Endothelial cell of umbilical vein (primary cell): ENCODE data around the gene AMELY. TPM values are rescaled to one million over a fixed set of nuclear protein-coding genes. Genes with fewer than 3 reads are reported as not detected.
"Not testable (repeated sequence)": the region's sequence is repeated elsewhere in the genome, so short reads cannot be mapped to it uniquely, and the experiment has no call there.

Experiments used
- BruUV-seq: library from RNA; stranded (reverse); fragments of 400-500 nt; replicated peaks from 2 replicates; lab custom pipeline; 2021; lab: Mats Ljungman, UMichigan
- CTCF ChIA-PET: fragments of 300-600, 350-600 bp; sonication (Branson Sonifier 250); formaldehyde crosslinking; loops from one replicate; lab custom pipeline; 2021; ENCODE audit warnings: antibody characterized with exemption, inconsistent platforms; lab: Charles Lee
- POLR2A ChIA-PET: fragments of 300-600, 350-600 bp; sonication (Branson Sonifier 250); formaldehyde crosslinking; loops from one replicate; lab custom pipeline; 2021; ENCODE audit warnings: antibody characterized with exemption, inconsistent platforms; lab: Charles Lee
- DNase-seq: peaks from one replicate; pipeline ENCODE4 v3.0.0-alpha.2; 2011; ENCODE audit warnings: low read depth, low spot score
- FAIRE-seq: peaks from 2 replicates; lab custom pipeline; 2011; peaks lifted over from hg19 to GRCh38; lab: Jason Lieb, UNC
- H2AFZ ChIP-seq: 2 replicates; pipeline ENCODE4 v1.6.0; 2012; ENCODE audit warnings: low read depth, low read length, control low read depth, inconsistent platforms
- H3K27ac ChIP-seq: 2 replicates; pipeline ENCODE4 v1.5.1; 2011; ENCODE audit warnings: low read depth, mild to moderate bottlenecking, control low read depth, low read length, moderate library complexity; ENCODE audit not compliant: insufficient read depth
- H3K27me3 ChIP-seq, 2 experiments: 2 replicates each; pipeline versions ENCODE4 v1.6.0 to v1.6.1; 2011; ENCODE audit warnings: low read length in 2 of 2, mixed read lengths in 1 of 2; ENCODE audit not compliant: control insufficient read depth in 2 of 2, insufficient read depth in 2 of 2
- H3K36me3 ChIP-seq, 2 experiments: 2 replicates in 1 of 2; 3 replicates in 1 of 2; pipeline ENCODE4 v1.5.1; 2011; ENCODE audit warnings: low read length in 2 of 2, mild to moderate bottlenecking in 1 of 2, moderate library complexity in 1 of 2; ENCODE audit not compliant: control insufficient read depth in 2 of 2, insufficient read depth in 2 of 2; ENCODE audit errors: extremely low read depth in 1 of 2
- H3K4me1 ChIP-seq: 3 replicates; pipeline ENCODE4 v1.5.1; 2011; ENCODE audit warnings: mild to moderate bottlenecking, low read length; ENCODE audit not compliant: control insufficient read depth, insufficient read depth; ENCODE audit errors: extremely low read depth
- H3K4me2 ChIP-seq: 2 replicates; pipeline ENCODE4 v1.6.1; 2011; ENCODE audit warnings: low read length, control low read depth, mixed read lengths; ENCODE audit not compliant: insufficient read depth
- H3K4me3 ChIP-seq, 3 experiments: fragments of 200-600 bp in 1 of 3; sonication (generic), shearing (Covaris generic) in 1 of 3; replicated peaks in 1 of 3; 2 replicates each; pipeline ENCODE4 v1.5.1; 2011 to 2016; ENCODE audit warnings: control low read depth in 3 of 3, low read length in 3 of 3, mild to moderate bottlenecking in 2 of 3, inconsistent platforms in 1 of 3, low read depth in 1 of 3, moderate library complexity in 1 of 3; ENCODE audit not compliant: insufficient read depth in 1 of 3
- H3K79me2 ChIP-seq: 2 replicates; pipeline ENCODE4 v1.6.0; 2012; ENCODE audit warnings: low read length, inconsistent platforms; ENCODE audit not compliant: control insufficient read depth, insufficient read depth
- H3K9ac ChIP-seq: replicated peaks from 2 replicates; pipeline ENCODE3; 2011; ENCODE audit warnings: low read length, control low read depth; ENCODE audit not compliant: insufficient read depth; ENCODE audit errors: extremely low read depth
- H3K9me1 ChIP-seq: replicated peaks from 3 replicates; pipeline ENCODE4 v1.6.0; 2011; ENCODE audit warnings: mild to moderate bottlenecking, low read length; ENCODE audit not compliant: control insufficient read depth, insufficient read depth; ENCODE audit errors: extremely low read depth
- H3K9me3 ChIP-seq: replicated peaks from 2 replicates; pipeline ENCODE4 v1.5.1; 2012; ENCODE audit warnings: low read length, inconsistent platforms; ENCODE audit not compliant: control insufficient read depth, insufficient read depth
- H4K20me1 ChIP-seq: replicated peaks from 2 replicates; pipeline ENCODE3; 2011; ENCODE audit warnings: mild to moderate bottlenecking, low read length; ENCODE audit not compliant: control insufficient read depth, insufficient read depth; ENCODE audit errors: extremely low read depth
- CTCF ChIP-seq, 2 donors: IDR thresholded peaks; 1 replicate in 1 of 2; 2 replicates in 1 of 2; pipeline ENCODE4 v1.5.1; 2011; ENCODE audit warnings: low read length in 2 of 2, mild to moderate bottlenecking in 2 of 2, moderate library complexity in 2 of 2, control low read depth in 1 of 2, inconsistent platforms in 1 of 2, low read depth in 1 of 2; ENCODE audit not compliant: insufficient read depth in 1 of 2; ENCODE audit errors: extremely low read depth in 1 of 2
- EZH2 ChIP-seq: IDR thresholded peaks from 2 replicates; pipeline ENCODE4 v1.6.1; 2012; ENCODE audit warnings: borderline replicate concordance, low read depth, mild to moderate bottlenecking, moderate library complexity, low read length, inconsistent platforms; ENCODE audit not compliant: severe bottlenecking
- FOS ChIP-seq: IDR thresholded peaks from 2 replicates; pipeline ENCODE4 v1.6.1; 2011; ENCODE audit warnings: mild to moderate bottlenecking, low read length, moderate library complexity, borderline replicate concordance; ENCODE audit not compliant: insufficient read depth
- GATA2 ChIP-seq: IDR thresholded peaks from 2 replicates; pipeline ENCODE4 v1.7.0; 2011; ENCODE audit warnings: low read depth, mild to moderate bottlenecking, moderate library complexity, mixed read lengths, low read length; ENCODE audit not compliant: insufficient read length, insufficient read depth
- JUN ChIP-seq: IDR thresholded peaks from 2 replicates; pipeline ENCODE4 v1.6.1; 2011; ENCODE audit warnings: borderline replicate concordance, low read depth; ENCODE audit not compliant: insufficient read length, insufficient read depth
- MAX ChIP-seq: IDR thresholded peaks from 2 replicates; pipeline ENCODE4 v1.6.1; 2011; ENCODE audit not compliant: insufficient read depth, insufficient read length
- MYC ChIP-seq: IDR thresholded peaks from one replicate; pipeline ENCODE4 v1.6.1; 2011; ENCODE audit warnings: mild to moderate bottlenecking, low read depth, low read length
- POLR2A ChIP-seq: IDR thresholded peaks from 2 replicates; pipeline ENCODE4 v1.6.1; 2012; ENCODE audit warnings: low read depth, mild to moderate bottlenecking, control low read depth, low read length
- POLR2AphosphoS5 ChIP-seq: IDR thresholded peaks from 2 replicates; pipeline ENCODE4 v1.6.1; 2012; ENCODE audit warnings: low read depth, mild to moderate bottlenecking, control low read depth, low read length, moderate library complexity; ENCODE audit not compliant: insufficient read depth
- dilution Hi-C: fragments of 300-500 bp; cut with MboI; formaldehyde crosslinking; loops from one replicate; pipeline ENCODE4 v1.15.0; 2019; ENCODE audit warnings: low sequenced_read_pairs; ENCODE audit not compliant: extremely low pct_ligation_motif_present
- intact Hi-C: fragments of 100-400 bp; cut with micrococcal nuclease; formaldehyde crosslinking; loops from one replicate; pipeline ENCODE4 v1.10.0; 2022
- polyA plus RNA-seq, 4 experiments: library from polyadenylated mRNA; depleted of rRNA in 3 of 4; stranded (reverse) in 3 of 4; unstranded in 1 of 4; fragments of >200 nt; gene quantifications; 2 replicates each; pipeline versions ENCODE4 v1.2.1 to v1.2.3, GENCODE V29; 2011 to 2012; ENCODE audit warnings: missing spikeins in 1 of 4
- total RNA-seq: library from RNA; stranded (reverse); gene quantifications from 2 replicates; pipeline ENCODE4 v1.2.3, GENCODE V29; 2021

Gene AMELY
- total and polyA plus RNA-seq, 2 donors (not counting 3 experiments of a cell fraction or from before 2014, with no cell fraction given): not detected

- Histone ChIP-seq H2AFZ (no peak overlapping the region), H3K36me3 (no peaks in the 10 kb centered on the region), H3K27ac (no peak overlapping the region), H3K9ac (no peak overlapping the region), H3K9me3 (no peaks in the 10 kb centered on the region), H3K79me2 (no peaks in the 10 kb centered on the region), H4K20me1 (no peaks in the 10 kb centered on the region), H3K4me1 (no peaks in the 10 kb centered on the region), H3K4me2 (no peak overlapping the region), H3K4me3 (no peak overlapping the region), H3K27me3 (no peaks in the 10 kb centered on the region), H3K9me1 (no peaks in the 10 kb centered on the region)
- CTCF ChIA-PET: no interaction called here
- no peak for FAIRE-seq
- TF ChIP-seq JUN (no peak), MAX (no peak), FOS (no peak), POLR2A (no peak), CTCF (IDR thresholded peaks at IDR 0.05; ENCODE audit: extremely low read depth in 1 of 2, insufficient read depth in 1 of 2, low read depth in 1 of 2, low read length in 2 of 2) (no peak), GATA2 (no peak), POLR2AphosphoS5 (no peak), MYC (no peak), EZH2 (no peak)
- POLR2A ChIA-PET: no interaction called here
- no peak for DNase-seq
- dilution Hi-C loops: no loop called here
- intact Hi-C loops: no loop called here
- no TSS peak for BruUV-seq
Observed at GRCh38 chrY:6849384-6849783, 62.2 kb downstream of the AMELY start.

- H3K9me1 ChIP-seq, BruUV-seq, H3K4me2 ChIP-seq, H3K9ac ChIP-seq, H4K20me1 ChIP-seq, H3K27ac ChIP-seq, FAIRE-seq, H2AFZ ChIP-seq, dilution Hi-C loops, H3K36me3 ChIP-seq, CTCF ChIA-PET, H3K4me1 ChIP-seq, H3K9me3 ChIP-seq, POLR2A ChIA-PET, H3K4me3 ChIP-seq, H3K79me2 ChIP-seq, DNase-seq, intact Hi-C loops, H3K27me3 ChIP-seq: not testable (repeated sequence)
Observed at GRCh38 chrY:6842650-6843049, 68.9 kb downstream of the AMELY start.
